ENCODE data around the gene GALNT9. TPM values are rescaled to one million over a fixed set of nuclear protein-coding genes. Genes with fewer than 3 reads are reported as not detected.
A peak's percentile ranks its signal among the peaks of the same experiment; 100 is the strongest.

Gene GALNT9
- total RNA-seq, 2 experiments from 2014 or later, result 0.30 TPM; not detected in 1

DNA sequence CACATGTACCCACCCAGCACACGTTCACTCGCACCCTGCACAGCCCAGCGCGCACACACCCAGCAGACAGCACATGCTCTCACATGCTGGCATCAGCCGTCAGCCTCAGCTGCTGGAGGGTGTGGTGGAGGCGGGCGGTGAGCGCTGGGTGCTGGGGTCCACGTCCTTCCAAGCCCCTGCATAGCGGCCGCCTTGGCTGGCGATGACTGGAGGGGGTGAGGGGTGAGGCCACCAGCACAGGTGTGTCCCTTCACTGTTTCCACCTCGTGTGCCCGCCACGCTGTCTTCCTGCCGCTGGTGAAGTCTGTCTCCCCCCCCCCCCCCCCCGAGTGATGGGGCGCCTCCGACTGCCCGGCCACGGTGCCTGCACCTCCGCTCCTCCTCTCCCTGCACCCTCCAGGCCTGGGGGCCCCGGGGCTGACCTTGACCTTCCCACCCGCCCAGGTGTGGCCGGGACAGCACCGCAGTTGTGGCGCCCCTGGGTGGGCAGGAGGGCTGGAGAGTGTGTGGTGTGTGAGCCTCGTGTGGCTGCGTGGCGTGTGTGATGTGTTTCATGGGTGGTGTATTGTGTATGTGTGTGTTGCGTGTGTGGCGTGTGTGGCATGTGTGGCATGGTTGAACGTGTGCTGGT is 147.7 kb downstream of the GALNT9 start:
- Mint-ChIP-seq H3K27me3 (peaks cover 1% of the 10 kb centered on the region), H3K9me3 (ENCODE audit: low read depth) (no peaks in the 10 kb centered on the region), H3K36me3 (ENCODE audit: low read depth) (no peaks in the 10 kb centered on the region), H3K4me3 (no peak overlapping the region), H3K27ac (no peak overlapping the region), H3K4me1 (peaks cover 32% of the 10 kb centered on the region)
- ATAC-seq (no peak), DNase-seq (no peak)
- CTCF ChIA-PET, result no interaction called here
- intact Hi-C loops (cut with DNase I, micrococcal nuclease), result no loop called here
- POLR2A ChIA-PET, result no interaction called here

DNA sequence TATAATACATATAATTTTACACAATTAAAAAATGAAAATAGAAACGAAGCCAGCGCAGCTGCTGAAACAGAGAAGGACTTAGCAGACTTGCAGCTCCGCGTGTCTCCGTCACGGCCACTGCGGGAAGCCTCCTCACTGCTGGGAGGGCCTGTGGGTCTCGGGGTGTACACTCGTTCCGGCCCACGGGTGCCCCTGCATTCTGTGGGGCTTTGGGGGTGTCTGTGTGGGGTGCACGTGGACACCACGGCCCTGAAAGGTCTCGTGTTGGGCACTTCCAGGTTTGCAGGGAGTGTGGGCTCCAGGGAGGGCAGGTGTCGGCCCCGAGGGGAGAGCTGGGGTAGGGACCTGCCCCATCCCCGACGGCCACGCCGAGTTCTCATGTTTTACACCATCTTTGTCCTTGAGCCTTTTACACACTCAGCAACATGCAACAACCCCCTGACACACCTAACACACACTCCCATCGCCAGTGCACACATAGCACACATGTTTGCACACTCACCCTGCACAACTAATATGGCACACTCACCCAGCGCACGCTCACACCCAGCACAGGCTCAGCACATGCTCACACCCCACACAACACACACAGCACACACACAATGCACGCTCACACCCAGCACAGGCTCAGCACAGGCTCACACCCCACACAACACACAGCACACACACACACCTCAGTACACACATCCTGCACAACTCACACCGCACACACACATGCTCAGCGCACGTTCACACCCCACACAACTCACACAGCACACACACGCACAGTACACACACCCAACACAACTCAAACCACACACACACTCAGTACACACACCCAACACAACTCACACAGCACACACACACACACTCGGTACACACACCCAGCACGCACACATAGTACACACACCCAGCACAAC is 148.5 kb downstream of the GALNT9 start:
- H3K27ac Mint-ChIP-seq, result no peak overlapping the region
- no peak overlapping the region for H3K4me3 Mint-ChIP-seq
- DNase-seq (no peak), ATAC-seq (no peak)
- H3K27me3 Mint-ChIP-seq, result peaks cover 1% of the 10 kb centered on the region
- peaks cover 26% of the 10 kb centered on the region for H3K4me1 Mint-ChIP-seq
- CTCF ChIA-PET, result no interaction called here
- H3K36me3 Mint-ChIP-seq (ENCODE audit: low read depth), result no peaks in the 10 kb centered on the region
- intact Hi-C loops (cut with DNase I, micrococcal nuclease), result no loop called here
- H3K9me3 Mint-ChIP-seq (ENCODE audit: low read depth), result no peaks in the 10 kb centered on the region
- POLR2A ChIA-PET, result no interaction called here

DNA sequence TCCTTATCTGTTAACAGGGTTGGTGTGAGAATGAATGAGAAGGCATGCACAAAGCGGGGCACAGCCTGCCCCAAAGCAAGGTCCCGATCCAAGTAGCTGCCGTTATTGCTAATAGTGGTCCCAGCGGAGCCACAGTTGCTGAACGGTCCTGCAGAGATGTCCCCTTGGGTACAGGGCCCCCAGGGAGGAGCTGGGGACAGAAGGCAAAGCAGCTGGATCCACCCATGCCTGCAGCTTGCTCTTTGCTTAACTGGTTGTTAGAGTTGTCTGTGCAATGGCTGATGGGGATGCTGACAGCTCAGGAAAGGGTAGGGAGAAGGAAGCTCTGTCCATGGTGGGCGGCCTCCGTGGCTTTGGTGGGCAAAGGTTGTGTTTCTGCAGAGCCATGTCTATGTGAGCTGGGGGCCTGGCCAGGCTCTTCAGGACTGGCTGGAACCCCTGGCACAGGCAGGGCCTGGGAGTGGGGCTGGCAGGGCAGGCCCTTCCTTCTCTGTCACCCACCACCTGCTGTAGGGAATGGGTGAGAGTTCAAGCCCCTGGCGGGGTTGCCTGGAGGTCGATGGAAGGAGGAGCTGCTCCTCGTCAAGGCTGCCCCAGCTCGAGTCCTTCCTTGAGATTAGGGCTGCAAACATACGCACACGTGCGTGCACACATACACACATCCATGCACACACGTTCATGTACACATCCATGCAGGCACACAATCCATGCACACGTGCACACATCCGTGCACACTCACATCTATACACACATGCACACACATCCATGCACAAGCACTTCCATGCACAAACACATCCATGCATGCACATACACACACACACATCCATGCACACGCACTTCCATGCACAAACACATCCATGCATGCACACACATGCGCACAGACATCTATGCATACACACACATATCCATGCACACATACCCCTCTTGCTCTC is 149.7 kb downstream of the GALNT9 start:
- ATAC-seq (no peak), DNase-seq (no peak)
- ChIA-PET POLR2A (interaction anchor here (1.0 kb wide), 1 partner anchor 10 kb away, joined by 4 read pairs; no protein-coding TSS in a partner anchor), CTCF (interaction anchor here (0.6 to 1.9 kb wide), 4 partner anchors 12 to 129 kb away, joined by 3 to 4 read pairs (median 4); no protein-coding TSS in a partner anchor)
- peaks cover 18% of the 10 kb centered on the region for H3K4me1 Mint-ChIP-seq
- intact Hi-C loops (cut with DNase I, micrococcal nuclease), result no loop called here
- no peaks in the 10 kb centered on the region for H3K9me3 Mint-ChIP-seq (ENCODE audit: low read depth)
- H3K4me3 Mint-ChIP-seq, result no peak overlapping the region
- H3K27ac Mint-ChIP-seq, result no peak overlapping the region
- H3K36me3 Mint-ChIP-seq (ENCODE audit: low read depth), result no peaks in the 10 kb centered on the region
- H3K27me3 Mint-ChIP-seq, result peaks cover 1% of the 10 kb centered on the region

DNA sequence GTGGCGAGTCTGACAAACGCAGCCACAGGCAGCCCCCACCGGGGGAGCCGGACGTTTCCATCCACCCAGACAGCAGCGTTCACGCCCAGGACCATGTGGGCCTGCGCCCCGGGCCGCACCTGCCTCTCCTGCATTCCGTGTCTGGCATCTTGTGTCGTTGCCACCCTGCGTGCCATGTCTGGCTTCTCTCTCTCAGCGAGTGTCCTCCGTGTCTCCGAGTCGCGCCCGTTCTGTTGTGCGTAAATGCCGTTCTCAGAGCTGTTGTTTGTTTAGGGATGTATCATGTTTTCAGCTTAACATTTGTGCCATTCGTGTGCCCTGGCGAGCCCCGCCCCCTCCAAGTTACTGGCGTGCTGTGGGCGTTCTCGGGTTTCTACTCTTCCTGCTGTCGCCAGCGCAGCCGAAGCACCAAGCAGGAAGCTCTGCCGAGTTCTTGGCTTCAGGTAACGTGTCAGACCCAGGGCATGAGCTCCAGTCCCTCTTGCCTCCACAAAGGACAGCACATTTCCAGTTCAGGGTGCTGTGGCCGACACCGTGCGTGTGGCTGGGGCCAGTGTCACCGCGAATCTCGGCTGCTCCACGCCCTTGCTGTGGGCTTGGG is 150.5 kb downstream of the GALNT9 start:
- Mint-ChIP-seq H3K36me3 (ENCODE audit: low read depth) (no peaks in the 10 kb centered on the region), H3K27me3 (peaks cover 1% of the 10 kb centered on the region), H3K9me3 (ENCODE audit: low read depth) (no peaks in the 10 kb centered on the region), H3K4me1 (peaks cover 18% of the 10 kb centered on the region), H3K4me3 (peak overlapping the region; percentile 64), H3K27ac (peak overlapping the region; percentile 66)
- ChIA-PET POLR2A (interaction anchor here (0.6 kb wide), 1 partner anchor 18 kb away, joined by 9 read pairs; no protein-coding TSS in a partner anchor), CTCF (interaction anchor here (0.7 to 1.9 kb wide), 3 partner anchors 11 to 129 kb away, joined by 4 read pairs; no protein-coding TSS in a partner anchor)
- intact Hi-C loops (cut with DNase I, micrococcal nuclease), result no loop called here
- DNase-seq (peak; percentile 69), ATAC-seq (peak; percentile 79)

DNA sequence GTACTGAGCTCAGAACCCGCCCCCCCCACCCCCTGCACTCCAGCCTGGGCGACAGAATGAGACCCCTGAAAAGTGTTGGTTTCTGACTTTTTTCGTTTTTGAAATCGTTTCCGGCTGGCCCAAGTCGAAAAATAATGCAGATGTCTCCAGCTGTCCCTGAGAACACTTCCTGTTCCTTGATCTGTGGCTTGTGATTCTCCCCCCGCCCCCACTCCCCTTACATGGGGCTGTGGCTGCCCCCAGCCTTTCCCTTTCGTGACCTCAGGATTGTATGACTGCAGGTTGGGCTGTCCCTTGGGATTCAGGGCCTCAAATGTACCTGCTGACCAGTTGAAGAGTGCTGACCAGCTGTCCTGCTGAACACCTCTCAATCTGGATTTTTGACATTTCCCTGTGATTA is 151.1 kb downstream of the GALNT9 start:
- ATAC-seq, result no peak
- CTCF ChIA-PET, result interaction anchor here (1.9 kb wide), 1 partner anchor 25 kb away, joined by 4 read pairs; no protein-coding TSS in a partner anchor
- POLR2A ChIA-PET, result no interaction called here
- no peak overlapping the region for H3K4me3 Mint-ChIP-seq
- intact Hi-C loops (cut with DNase I, micrococcal nuclease), result no loop called here
- H3K4me1 Mint-ChIP-seq, result peaks cover 20% of the 10 kb centered on the region
- H3K27me3 Mint-ChIP-seq, result peaks cover 1% of the 10 kb centered on the region
- no peaks in the 10 kb centered on the region for H3K9me3 Mint-ChIP-seq (ENCODE audit: low read depth)
- no peaks in the 10 kb centered on the region for H3K36me3 Mint-ChIP-seq (ENCODE audit: low read depth)
- H3K27ac Mint-ChIP-seq, result peak overlapping the region; percentile 66
- no peak for DNase-seq

DNA sequence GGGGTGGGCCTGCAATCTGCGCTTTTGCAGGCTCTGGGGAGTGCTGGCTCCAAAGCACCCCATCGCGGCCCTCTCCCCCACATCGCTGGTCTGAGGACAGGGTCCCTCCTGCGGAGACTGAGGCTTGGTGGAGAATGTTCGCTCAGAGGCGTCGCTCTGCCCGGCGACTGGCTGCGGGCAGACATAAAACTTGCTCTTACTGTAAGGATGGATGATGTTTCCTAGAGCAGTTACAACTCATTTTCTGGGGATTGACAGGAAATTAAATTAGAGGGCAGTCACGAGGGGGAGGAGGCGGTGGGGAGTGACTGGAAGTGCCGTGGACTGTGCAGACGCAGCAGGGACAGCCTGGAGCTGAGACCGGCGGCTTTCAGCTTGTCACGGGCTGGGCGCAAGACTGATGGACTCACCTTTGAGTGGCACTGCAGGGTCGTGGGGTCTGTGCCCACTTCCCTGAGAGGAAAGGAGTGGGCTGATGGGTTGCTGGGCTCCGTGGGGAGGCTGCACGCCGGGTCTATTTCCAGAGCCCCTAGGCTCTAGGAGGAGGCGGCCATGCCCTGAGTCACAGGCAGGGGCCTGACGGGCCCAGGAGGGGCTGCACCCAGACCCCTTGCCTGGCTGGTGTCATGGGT is 152.4 kb downstream of the GALNT9 start:
- no peaks in the 10 kb centered on the region for H3K36me3 Mint-ChIP-seq (ENCODE audit: low read depth)
- DNase-seq (no peak), ATAC-seq (no peak)
- H3K4me1 Mint-ChIP-seq, result peaks cover 25% of the 10 kb centered on the region
- no peak overlapping the region for H3K27ac Mint-ChIP-seq
- ChIA-PET POLR2A (no interaction called here), CTCF (no interaction called here)
- H3K27me3 Mint-ChIP-seq, result peaks cover 6% of the 10 kb centered on the region
- H3K9me3 Mint-ChIP-seq (ENCODE audit: low read depth), result no peaks in the 10 kb centered on the region
- no peak overlapping the region for H3K4me3 Mint-ChIP-seq
- intact Hi-C loops (cut with DNase I, micrococcal nuclease), result no loop called here

DNA sequence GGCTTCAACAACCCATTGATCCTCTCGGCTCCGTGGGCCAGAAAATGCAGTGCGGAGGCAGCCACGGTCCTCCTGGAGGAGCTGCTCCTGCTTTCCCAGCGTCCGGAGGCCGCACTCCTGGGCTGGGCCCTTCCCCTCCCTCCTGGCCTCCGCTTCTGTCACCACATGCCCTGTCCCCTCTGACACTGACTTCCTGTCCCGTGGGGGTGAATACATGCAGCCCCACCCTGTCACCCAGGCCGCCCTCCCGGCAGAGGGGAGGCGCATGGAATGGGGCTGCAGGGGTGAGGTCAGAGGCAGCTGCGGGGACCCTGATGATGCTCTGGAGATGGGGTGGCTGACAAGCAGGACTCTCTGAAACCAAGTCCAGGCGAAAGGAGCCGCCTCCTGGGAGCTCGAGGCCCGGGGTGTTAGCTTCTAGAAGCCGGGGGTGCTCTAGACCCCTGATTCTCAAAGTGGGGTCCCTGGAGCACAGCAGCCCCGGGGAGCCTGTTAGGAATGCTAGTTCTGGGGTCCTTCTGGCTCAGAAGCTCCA is 152.9 kb downstream of the GALNT9 start:
- ChIA-PET POLR2A (no interaction called here), CTCF (no interaction called here)
- H3K4me3 Mint-ChIP-seq, result no peak overlapping the region
- no peaks in the 10 kb centered on the region for H3K36me3 Mint-ChIP-seq (ENCODE audit: low read depth)
- peaks cover 6% of the 10 kb centered on the region for H3K27me3 Mint-ChIP-seq
- peaks cover 25% of the 10 kb centered on the region for H3K4me1 Mint-ChIP-seq
- intact Hi-C loops (cut with DNase I, micrococcal nuclease), result no loop called here
- no peaks in the 10 kb centered on the region for H3K9me3 Mint-ChIP-seq (ENCODE audit: low read depth)
- no peak for ATAC-seq
- DNase-seq, result no peak
- no peak overlapping the region for H3K27ac Mint-ChIP-seq

DNA sequence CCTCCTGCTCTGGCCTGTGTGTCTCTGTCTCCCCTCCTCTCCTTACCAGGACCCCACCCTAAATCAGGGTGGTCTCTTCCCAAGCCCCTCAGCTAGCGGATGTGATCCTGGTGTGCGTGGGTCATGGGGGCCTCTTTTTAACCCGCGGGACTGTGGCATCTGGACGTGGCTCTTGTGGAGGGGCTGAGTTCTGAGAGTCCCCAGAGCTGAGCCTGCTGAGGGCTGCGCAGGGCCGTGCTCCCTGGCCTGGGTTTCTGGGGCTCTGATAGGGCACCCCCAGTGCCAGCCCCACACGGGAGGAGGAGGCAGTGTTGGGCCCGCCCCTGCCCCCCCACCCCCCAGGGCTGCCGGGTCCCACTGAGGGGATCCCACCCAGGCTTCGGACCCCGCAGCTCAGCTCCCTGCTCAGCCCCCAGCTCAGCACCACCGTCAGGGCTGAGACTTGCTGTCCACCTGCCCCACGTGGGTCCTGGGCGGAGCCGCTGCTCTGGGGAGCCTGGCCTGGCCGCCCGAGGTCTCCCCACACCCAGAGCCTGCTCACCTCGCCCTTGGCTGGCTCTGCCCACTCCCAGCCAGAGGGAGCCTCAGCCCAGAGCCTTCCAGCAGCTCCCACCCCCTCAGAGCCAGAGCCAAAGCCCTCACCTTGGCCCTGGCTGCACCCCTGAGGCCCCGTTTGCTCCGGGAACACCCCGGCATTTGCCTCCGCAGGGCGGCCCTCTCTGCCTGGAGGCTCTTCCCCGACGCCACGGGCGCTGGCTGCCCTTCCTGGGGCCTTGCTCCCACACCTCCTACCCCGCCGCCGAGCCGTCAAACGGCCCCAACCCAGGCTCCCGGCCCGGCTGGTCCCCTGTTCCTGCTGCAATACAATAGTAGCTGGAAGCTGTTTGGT is 153.6 kb downstream of the GALNT9 start:
- ChIA-PET CTCF (interaction anchor here (1.3 to 1.4 kb wide), 2 partner anchors 8 to 9 kb away, joined by 3 to 4 read pairs; no protein-coding TSS in a partner anchor), POLR2A (no interaction called here)
- Mint-ChIP-seq H3K4me3 (no peak overlapping the region), H3K27me3 (peaks cover 6% of the 10 kb centered on the region), H3K36me3 (ENCODE audit: low read depth) (no peaks in the 10 kb centered on the region), H3K4me1 (peaks cover 25% of the 10 kb centered on the region), H3K27ac (no peak overlapping the region), H3K9me3 (ENCODE audit: low read depth) (no peaks in the 10 kb centered on the region)
- intact Hi-C loops (cut with DNase I, micrococcal nuclease), result no loop called here
- ATAC-seq, result no peak
- no peak for DNase-seq

DNA sequence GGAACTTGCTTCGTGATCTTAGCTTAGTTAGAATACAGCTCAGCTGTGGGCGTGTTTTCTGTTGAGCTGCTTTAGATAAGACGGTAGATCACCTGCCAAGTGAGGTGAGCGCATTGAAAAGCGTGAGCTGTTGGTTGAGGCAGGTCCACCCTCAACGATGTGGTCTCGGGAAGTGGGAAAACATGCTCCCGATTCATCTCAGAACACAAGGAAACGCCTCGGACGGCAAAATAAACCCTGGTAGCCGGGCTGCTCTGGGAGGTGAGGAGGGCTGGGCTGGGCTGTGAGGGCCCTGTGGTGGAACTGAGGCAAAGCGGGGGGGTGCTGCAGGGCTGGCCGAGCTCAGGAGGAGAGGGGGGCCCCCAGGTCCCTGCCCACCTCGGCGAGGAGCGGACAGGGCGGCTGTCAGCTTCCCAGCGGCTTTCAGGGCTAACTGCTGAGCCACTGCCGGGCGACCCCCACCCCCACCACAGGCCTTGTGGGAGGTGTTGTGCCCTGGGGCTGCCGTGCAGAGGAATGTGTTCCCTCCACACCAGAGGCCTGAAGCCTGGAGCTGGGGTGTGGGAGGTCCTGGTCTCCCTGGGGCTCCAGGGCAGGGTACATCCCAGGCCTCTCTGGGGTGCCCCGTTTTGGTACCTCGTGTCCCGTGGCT is 154.4 kb downstream of the GALNT9 start:
- intact Hi-C loops (cut with DNase I, micrococcal nuclease), result no loop called here
- ChIA-PET CTCF (interaction anchor here (1.3 to 1.4 kb wide), 2 partner anchors 8 to 9 kb away, joined by 3 to 4 read pairs; no protein-coding TSS in a partner anchor), POLR2A (no interaction called here)
- DNase-seq (no peak), ATAC-seq (no peak)
- no peaks in the 10 kb centered on the region for H3K9me3 Mint-ChIP-seq (ENCODE audit: low read depth)
- peaks cover 22% of the 10 kb centered on the region for H3K4me1 Mint-ChIP-seq
- H3K4me3 Mint-ChIP-seq, result no peak overlapping the region
- no peaks in the 10 kb centered on the region for H3K36me3 Mint-ChIP-seq (ENCODE audit: low read depth)
- no peak overlapping the region for H3K27ac Mint-ChIP-seq
- H3K27me3 Mint-ChIP-seq, result peaks cover 6% of the 10 kb centered on the region
